22Rv1 (cell line): ENCODE data around the gene UBLCP1.

Experiments
- H3K27ac ChIP-seq: fragments of 450-650 bp; 2 replicates; pipeline ENCODE4 v1.5.1; 2017
- ZFX ChIP-seq: fragments of 450-650 bp; IDR thresholded peaks from 2 replicates; pipeline ENCODE4 v1.6.1; 2017; ENCODE audit warnings: antibody characterized with exemption, borderline replicate concordance
- TF ChIP-seq, protein P1 (sequence below): fragments of 450-650 bp; IDR thresholded peaks from 2 replicates; pipeline ENCODE4 v1.5.1; 2017; ENCODE audit warnings: mild to moderate bottlenecking

The UBLCP1 gene

DNA sequence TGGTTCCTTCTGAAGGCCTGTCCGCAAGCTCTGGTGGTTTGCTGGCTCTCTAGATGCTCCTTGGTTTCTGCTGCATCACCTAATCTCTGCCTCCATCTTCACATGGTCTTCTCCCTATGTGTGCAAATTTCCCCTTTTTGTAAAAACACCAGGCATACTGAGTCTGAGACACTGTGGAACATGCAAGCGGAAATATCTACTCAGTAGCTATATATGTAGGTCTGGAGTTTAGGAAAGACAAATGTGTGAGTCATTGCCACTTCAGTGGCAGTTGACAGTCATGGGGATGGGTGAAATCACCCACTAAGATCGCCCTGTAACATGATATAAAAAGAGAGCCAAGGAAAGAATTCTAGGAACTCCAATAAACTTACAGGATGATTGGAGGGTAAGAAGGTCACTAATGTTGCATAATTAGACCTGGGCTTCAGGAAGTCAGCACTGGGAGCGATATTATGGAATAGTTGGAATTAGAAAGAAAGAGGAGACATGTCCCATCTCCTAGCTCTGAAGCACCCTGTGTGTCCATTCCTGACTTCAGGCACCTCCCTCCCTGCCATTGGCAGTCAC, 22.7 kb upstream of the UBLCP1 start:
- no peak for TF ChIP-seq ZFX
- TF ChIP-seq, protein P1, sequence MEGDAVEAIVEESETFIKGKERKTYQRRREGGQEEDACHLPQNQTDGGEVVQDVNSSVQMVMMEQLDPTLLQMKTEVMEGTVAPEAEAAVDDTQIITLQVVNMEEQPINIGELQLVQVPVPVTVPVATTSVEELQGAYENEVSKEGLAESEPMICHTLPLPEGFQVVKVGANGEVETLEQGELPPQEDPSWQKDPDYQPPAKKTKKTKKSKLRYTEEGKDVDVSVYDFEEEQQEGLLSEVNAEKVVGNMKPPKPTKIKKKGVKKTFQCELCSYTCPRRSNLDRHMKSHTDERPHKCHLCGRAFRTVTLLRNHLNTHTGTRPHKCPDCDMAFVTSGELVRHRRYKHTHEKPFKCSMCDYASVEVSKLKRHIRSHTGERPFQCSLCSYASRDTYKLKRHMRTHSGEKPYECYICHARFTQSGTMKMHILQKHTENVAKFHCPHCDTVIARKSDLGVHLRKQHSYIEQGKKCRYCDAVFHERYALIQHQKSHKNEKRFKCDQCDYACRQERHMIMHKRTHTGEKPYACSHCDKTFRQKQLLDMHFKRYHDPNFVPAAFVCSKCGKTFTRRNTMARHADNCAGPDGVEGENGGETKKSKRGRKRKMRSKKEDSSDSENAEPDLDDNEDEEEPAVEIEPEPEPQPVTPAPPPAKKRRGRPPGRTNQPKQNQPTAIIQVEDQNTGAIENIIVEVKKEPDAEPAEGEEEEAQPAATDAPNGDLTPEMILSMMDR: no peak
- no peak overlapping the region for H3K27ac ChIP-seq

- no peak overlapping the region for H3K27ac ChIP-seq
Measured at GRCh38 chr5:159241946-159242552, 21.0 kb upstream of the UBLCP1 start.

DNA sequence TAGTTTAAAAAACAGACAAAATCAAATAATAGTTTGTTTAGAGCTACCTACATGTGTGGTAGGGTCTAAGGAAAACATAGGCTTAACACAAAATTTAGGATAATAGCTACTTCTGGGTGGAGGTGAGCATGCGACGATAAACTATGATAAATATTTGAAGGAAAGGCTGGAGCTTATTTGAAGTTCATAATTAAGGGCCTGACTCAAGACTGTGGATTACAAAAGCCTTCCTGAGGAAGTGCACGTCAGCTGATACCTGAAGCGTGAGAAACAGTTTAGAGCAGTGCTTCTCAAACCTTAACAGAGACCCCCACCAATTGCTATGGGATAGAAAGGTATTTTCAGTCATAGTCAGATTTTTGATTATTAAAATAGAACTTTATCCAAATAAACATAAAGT, 20.4 kb upstream of the UBLCP1 start:
- H3K27ac ChIP-seq: no peak overlapping the region
- TF ChIP-seq, protein P1: no peak
- TF ChIP-seq ZFX: no peak

More at GRCh38 chr5:159241946-159242552, 21.0 kb upstream of the UBLCP1 start:
- TF ChIP-seq, protein P1: no peak
- TF ChIP-seq ZFX: no peak

- no peak overlapping the region for H3K27ac ChIP-seq
- TF ChIP-seq ZFX: no peak
- TF ChIP-seq, protein P1: no peak
Measured at GRCh38 chr5:159243385-159243784, 19.7 kb upstream of the UBLCP1 start.

- TF ChIP-seq, protein P1: no peak
- TF ChIP-seq ZFX: no peak
Measured at GRCh38 chr5:159244163-159244562, 18.9 kb upstream of the UBLCP1 start.

DNA sequence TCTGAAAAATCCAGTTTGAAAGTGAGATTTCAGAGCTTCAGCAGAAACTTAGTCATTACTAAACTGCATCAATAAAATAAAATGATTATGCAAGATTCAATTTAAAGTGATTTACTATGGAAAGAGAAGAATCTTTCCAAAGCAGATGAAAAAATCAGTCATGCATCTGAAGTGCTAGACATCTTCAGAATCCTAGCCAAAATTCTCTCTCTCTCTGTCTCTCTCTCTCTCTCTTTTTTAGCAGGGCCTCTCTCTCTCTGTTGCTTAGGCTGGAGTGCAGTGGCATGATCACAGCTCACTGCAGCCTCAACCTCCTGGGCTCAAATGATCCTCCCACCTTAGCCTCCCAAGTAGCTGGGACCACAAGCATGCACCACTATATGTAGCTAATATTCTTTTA, 18.2 kb upstream of the UBLCP1 start:
- TF ChIP-seq, protein P1: no peak
- no peak for TF ChIP-seq ZFX
- H3K27ac ChIP-seq: no peak overlapping the region

More at GRCh38 chr5:159244163-159244562, 18.9 kb upstream of the UBLCP1 start:
- no peak overlapping the region for H3K27ac ChIP-seq

GRCh38 chr5:159249158-159249557, 13.9 kb upstream of the UBLCP1 start:
- TF ChIP-seq ZFX: no peak
- TF ChIP-seq, protein P1: no peak

More at GRCh38 chr5:159249158-159249557, 13.9 kb upstream of the UBLCP1 start:
- H3K27ac ChIP-seq: no peak overlapping the region
